GM06990 (cell line): ENCODE measurements around the gene QSER1.

Experiments
- DNase-seq: peaks from one replicate; pipeline ENCODE4 v3.0.0-alpha.2; 2011; ENCODE audit not compliant: insufficient read length; ENCODE audit errors: extremely low read depth
- H3K27me3 ChIP-seq: replicated peaks from 2 replicates; pipeline ENCODE4 v1.6.0; 2011; ENCODE audit warnings: low read length; ENCODE audit not compliant: control insufficient read depth, insufficient read depth
- H3K36me3 ChIP-seq: 2 replicates; pipeline ENCODE4 v1.5.1; 2011; ENCODE audit warnings: low read length; ENCODE audit not compliant: control insufficient read depth, insufficient read depth
- H3K4me3 ChIP-seq: replicated peaks from 2 replicates; pipeline ENCODE4 v1.5.1; 2011; ENCODE audit warnings: low read depth, mild to moderate bottlenecking, control low read depth, low read length
- TF ChIP-seq, protein P1 (sequence below): IDR thresholded peaks from 2 replicates; pipeline ENCODE4 v1.5.1; 2011; ENCODE audit warnings: low read length, control low read depth, mild to moderate bottlenecking, inconsistent platforms; ENCODE audit not compliant: insufficient read depth, poor library complexity, severe bottlenecking

QSER1 gene

DNA sequence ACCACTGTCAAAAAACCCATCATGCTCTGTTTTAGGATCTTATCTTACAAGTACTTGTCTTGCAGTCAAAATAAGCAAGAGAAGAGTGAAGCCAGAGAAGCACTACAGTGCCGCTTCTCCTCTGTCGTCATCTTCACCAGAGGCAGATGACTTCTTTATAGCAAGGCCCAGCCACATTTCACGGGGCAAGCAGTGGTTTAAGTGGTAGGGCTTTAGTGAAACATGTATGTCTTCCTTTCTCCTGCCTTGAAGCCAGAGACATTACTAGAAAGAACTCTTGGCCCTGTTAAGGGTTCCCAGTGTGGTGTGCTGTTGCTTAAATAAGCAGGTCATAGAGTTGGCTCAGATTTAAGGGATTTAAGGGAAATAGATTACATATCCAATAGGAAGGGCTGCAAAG is 80.2 kb downstream of the QSER1 start:
- Histone ChIP-seq H3K36me3 (no peaks in the 10 kb centered on the region; the same call in none of the 2 replicates), H3K4me3 (no peak overlapping the region), H3K27me3 (no peaks in the 10 kb centered on the region)
- TF ChIP-seq, protein P1, sequence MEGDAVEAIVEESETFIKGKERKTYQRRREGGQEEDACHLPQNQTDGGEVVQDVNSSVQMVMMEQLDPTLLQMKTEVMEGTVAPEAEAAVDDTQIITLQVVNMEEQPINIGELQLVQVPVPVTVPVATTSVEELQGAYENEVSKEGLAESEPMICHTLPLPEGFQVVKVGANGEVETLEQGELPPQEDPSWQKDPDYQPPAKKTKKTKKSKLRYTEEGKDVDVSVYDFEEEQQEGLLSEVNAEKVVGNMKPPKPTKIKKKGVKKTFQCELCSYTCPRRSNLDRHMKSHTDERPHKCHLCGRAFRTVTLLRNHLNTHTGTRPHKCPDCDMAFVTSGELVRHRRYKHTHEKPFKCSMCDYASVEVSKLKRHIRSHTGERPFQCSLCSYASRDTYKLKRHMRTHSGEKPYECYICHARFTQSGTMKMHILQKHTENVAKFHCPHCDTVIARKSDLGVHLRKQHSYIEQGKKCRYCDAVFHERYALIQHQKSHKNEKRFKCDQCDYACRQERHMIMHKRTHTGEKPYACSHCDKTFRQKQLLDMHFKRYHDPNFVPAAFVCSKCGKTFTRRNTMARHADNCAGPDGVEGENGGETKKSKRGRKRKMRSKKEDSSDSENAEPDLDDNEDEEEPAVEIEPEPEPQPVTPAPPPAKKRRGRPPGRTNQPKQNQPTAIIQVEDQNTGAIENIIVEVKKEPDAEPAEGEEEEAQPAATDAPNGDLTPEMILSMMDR = no peak
- no peak for DNase-seq

DNA sequence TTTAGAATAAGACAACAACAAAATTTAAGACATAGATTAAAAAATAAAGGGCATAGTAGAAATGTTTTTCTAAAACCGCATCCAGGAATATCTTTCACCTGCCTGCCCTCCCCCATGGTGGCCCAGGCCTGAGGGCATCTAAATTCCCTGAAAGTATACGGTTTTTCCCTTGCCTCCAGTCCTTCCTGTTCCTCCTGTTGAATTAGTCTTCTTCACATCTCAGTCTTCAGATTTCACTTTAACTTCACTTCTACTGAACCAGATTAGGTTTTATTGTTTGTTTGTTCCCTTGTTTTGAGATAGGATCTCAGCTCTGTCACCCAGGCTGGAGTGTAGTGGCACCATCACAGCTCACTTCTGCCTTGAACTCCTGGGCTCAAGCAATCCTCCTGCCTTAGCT is 90.0 kb downstream of the QSER1 start:
- no peak overlapping the region for H3K4me3 ChIP-seq
- no peaks in the 10 kb centered on the region for H3K27me3 ChIP-seq
- H3K36me3 ChIP-seq = no peaks in the 10 kb centered on the region; the same call in 1 of the 2 replicates
- DNase-seq = no peak
- TF ChIP-seq, protein P1 = no peak

DNA sequence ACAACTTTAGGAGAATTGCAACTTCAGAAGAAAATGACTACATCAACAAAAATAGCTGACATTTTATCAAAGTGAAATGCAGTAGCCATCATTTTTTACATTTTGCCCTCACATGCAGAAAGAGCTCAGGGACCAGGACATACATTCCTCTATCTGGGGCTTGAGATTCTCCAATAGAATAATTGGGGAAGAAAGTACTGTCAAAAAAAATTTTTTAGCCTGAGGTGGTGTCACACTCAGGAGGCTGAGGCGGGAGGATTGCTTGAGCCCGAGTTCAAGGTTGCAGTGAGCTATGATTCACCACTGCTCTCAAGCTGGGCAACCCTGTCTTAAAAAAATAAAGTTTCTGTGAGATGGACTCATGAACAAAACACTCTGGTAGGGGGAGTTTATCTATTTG is 90.9 kb downstream of the QSER1 start:
- no peaks in the 10 kb centered on the region for H3K27me3 ChIP-seq
- TF ChIP-seq, protein P1 = no peak

DNA sequence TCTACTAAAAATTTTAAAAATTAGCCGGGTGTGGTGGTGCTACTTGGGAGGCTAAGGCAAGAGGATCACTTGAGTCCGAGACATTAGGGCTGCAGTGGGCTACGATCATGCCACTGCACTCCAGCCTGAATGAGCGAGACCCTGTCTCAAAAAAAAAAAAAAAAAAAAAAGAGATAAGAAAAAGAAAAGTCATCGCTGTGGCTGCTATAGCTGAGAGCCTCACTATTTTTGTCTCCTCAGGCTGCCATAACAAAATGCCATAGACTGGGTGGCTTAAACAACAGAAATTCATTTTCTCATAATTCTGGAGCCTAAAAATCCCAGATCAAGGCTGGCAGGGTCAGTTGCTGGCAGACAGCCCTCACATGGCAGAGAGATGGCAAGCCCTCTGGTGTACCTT is 93.0 kb downstream of the QSER1 start:
- no peaks in the 10 kb centered on the region for H3K27me3 ChIP-seq
- H3K4me3 ChIP-seq = no peak overlapping the region
- no peaks in the 10 kb centered on the region for H3K36me3 ChIP-seq
- no peak for DNase-seq
- TF ChIP-seq, protein P1 = no peak

More for the DNA sequence above, 90.9 kb downstream of the QSER1 start:
- Histone ChIP-seq H3K36me3 (no peaks in the 10 kb centered on the region), H3K4me3 (no peak overlapping the region)
- no peak for DNase-seq

DNA sequence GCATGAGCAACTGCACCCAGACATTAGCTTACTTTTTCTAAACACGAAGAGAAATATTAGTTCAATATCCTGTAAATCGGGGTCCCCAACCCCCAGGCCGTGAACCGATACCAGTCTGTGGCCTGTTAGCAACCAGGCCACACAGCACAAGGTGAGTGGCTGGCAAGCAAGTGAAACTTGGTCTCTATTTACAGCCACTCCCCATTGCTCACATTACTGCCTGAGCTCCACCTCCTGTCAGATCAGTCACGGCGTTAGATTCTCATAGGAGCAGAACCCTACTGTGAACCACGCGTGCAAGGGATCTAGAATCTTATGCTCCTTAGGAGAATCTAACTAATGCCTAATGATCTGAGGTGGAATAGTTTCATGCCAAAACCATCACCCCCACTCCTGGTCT is 95.2 kb downstream of the QSER1 start:
- no peak overlapping the region for H3K4me3 ChIP-seq
- TF ChIP-seq, protein P1 = no peak
- DNase-seq = no peak
- no peaks in the 10 kb centered on the region for H3K27me3 ChIP-seq
- H3K36me3 ChIP-seq = no peaks in the 10 kb centered on the region

DNA sequence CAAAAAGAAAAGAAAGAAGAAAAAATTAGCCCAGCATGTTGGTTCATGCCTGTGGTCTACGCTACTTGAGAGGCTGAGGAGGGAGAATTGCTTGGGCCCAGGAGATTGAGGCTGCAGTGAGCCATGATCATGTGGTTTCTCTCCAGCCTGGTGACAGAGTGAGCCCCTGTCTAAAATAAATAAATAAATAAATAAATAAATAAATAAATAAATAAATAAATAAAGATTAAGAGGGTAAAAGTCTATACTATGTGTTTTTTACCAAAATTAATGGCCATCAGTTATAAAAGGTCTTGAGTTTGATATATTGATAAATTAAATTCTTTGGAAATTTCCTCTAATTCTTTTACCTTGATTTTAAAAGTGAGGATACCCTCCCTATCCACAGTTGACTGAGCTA is 97.9 kb downstream of the QSER1 start:
- DNase-seq = no peak
- Histone ChIP-seq H3K4me3 (no peak overlapping the region), H3K27me3 (no peaks in the 10 kb centered on the region), H3K36me3 (no peaks in the 10 kb centered on the region)
- TF ChIP-seq, protein P1 = no peak
